IPS DF 4.7 (cell line): Measurements from ENCODE around the gene PHKA2.

Source experiments
- DNase-seq: peaks from one replicate; pipeline ENCODE4 v3.0.0-alpha.2; 2013; ENCODE audit warnings: low spot score; ENCODE audit errors: extremely low read depth

Gene PHKA2

DNA sequence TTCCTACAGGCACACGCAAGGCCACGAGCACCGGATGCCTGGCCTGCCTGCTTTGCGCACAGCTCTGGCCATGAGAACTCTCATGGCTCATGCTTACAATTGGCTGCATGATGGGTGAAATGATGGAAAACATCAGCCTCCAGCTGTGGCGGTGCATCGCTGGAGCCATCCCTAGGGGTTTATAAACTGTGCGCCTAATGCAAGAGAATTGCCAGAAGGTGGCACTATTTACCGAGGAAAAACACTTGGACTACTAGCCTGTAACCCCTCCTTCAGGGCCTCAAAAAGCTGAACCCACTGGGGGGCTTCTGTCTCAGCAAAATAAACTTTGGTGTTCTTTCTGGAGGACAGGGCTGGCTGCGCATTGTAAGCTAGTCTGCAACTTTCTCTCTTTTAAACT lies 51.9 kb downstream of the PHKA2 start:
- no peak for DNase-seq

DNA sequence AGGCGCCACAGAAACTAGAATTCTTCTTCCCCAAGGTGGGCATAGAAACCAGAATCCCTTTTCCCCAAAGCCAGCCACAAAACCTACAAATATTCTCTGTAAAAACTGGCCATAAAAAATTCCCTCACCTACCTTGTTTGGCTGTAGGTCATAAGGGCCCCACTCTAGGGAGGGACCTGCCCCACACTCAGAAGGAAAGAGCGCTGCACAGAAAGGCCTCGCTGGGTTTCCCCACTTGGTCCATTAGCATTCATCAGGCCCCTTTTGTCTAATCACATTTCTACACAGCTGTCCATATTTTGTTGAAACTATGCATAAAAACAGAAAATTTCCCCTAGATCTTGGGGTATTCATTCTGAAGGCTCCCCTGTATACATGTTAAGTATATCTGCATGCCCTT lies 54.1 kb downstream of the PHKA2 start:
- no peak for DNase-seq

DNA sequence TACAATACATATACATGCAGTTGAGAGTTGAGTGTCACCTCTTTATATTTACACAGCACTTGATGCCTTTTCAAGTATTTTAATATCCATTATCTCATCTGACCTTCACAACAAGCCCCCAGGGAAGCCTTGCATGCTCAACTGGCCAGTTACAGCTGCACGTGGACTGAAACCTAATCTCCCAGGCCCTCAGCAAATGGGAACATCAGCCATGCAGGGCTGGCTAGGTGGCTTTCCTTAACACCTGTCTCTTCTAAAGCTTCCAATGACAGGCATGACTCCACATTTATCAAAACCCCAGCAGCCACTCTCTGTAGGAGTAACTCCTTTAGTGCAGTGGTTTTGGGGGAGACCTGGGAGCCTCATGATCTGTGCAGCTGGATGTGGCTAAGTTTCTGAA lies 56.4 kb downstream of the PHKA2 start:
- DNase-seq, result no peak

DNA sequence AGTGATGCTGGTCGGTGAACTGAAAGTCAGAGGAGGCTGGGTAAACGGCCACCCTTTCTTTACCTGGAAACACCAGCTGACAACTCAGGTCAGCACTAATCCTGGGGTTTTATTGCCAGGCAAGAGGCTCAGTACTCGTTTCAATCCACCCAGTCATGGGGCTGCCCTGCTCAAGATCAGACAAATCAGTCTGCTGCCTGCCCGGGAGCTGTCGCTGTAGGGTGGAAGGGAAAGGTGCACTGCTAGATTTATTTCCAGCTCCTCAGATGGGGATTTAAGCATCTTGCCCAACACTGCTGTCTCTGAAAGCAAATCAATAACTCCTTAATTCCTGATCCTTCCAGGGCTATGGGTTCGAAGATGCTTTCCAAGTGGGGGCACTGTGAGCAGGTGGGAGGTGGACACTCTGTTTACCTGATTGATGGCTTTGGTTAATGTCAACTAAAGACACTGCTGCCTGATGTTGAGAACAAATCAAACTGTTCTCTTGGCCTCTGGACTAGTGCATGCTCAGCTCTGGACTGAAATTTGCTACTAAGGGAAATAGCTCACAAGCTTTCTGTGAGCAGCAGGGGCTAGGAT lies 59.3 kb downstream of the PHKA2 start:
- DNase-seq, result no peak

DNA sequence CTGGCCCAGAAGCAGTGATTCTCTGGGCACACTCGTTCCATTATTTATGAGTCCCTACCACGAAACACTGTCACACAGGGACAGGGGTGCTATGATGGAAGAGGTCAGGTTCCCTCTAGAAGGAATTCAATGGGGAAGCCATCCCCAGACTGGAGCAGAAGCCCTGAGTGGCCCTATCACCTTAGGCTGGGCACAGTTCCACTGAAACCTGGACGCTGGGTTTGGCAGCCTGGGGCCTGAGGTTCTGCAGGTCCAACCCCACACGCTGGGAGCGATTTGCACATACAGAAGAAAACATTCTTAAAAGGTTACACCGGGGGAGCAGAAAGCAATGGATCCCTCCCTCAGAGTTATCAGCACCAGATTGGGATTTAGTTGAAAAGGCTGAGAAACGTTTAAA lies 63.3 kb downstream of the PHKA2 start:
- no peak for DNase-seq

DNA sequence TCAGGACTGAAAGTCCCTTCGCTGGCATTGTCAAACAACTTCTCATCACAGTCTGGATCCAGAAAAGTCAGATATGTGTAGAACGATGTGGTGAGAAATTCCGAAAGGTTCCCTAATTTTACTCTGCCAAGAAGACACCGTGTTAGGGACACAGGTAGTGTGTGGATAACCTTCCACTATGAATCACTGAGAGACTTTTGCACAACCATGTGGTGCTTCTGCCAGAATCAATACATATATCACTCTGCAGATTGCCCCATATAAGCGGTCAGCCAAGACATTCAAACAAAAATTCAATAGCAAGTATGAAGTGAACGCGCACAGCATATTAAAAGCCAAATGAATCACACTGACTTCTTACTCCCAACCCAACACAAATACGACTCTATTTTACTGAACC lies 63.8 kb downstream of the PHKA2 start:
- no peak for DNase-seq

DNA sequence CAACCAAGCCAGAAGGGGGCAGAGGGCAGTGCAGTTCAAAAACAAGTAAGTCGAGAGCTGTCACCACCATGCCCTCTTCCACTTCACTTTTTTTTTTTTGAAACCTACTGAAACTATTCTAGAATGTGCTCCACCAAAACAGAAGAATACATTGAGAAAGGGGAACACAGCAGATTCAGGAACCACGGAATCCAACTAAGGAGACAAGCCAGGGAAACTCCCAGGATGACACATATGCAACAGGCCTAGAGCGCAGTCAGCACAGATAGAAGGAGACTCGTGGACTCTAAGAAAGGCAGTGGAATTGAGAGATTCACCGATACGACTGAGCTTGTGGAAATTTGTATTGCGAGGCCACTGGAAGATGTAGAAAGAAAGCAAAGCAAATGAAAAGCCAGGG lies 66.1 kb downstream of the PHKA2 start:
- no peak for DNase-seq

DNA sequence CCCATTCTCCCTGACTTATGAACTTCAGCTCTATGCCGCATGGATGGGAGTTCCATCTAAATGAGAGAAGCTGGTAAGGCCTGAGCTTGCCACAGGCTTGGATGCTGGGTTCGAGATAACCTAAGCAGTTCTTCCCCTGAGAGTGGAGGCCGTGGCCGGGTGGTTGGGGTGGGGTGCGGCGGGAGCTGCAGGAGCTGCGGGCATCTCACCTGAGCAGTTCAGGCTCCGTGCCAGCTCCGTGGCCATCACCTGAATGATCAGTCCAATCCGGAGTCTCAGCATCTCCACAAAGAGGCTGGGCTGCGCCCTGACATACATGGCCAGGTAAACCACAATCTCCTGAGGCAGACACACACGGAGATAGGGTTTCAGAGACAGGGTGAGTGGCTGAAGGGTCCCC lies 77.6 kb downstream of the PHKA2 start:
- no peak for DNase-seq

DNA sequence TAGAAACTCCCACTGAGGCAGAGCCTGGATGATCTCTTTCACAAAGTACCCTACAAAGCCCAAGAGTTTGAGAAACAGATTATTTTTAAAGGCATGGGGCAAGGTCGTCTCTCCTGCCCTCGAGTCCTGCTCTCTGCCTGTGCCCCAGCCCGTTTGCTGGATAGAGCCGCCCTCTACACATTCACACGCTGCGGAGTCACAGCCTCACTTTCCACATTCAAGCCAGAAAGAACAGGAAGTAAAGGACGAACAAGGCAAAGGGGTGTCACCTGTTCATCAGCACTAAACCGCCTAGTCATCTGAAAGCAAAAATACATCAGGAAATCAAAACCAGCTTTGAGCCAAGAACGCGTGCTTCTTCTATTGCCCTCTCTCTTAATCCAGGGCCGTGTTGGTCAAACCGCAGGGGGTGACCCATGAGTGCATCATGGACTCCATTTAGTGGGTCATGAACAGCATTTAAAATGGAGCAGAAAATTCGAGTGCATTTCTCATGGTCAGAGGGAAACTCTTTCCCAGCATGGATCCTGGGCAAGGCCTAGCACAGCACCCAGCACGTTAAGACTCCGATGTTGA lies 83.4 kb downstream of the PHKA2 start:
- no peak for DNase-seq

DNA sequence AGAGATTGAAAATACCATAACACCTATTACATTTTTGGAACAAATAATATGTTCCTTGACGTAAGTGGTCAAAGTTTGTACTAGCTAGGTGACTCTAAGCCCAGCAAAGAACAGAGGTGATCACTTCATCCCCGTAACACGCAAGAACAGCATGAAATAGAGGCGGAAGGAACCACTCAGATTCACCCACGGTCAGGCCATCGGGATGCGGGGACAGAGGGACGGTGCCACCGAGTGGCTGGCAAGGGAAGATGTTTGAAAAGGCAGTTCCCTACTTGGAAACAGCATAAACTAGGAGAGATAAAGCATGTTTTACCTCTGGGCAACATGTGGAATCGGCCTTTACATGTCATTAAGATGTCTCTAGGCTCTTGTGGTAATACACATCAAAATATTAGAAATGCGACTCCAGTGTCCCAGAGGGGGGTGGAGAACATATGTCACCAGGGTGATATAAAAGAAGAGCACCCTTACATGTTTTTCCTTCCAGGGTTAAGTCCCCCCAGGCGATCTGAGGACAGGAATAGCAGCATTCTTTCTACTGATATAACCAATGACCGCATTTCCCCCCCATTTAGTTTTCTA lies 84.0 kb downstream of the PHKA2 start:
- no peak for DNase-seq

DNA sequence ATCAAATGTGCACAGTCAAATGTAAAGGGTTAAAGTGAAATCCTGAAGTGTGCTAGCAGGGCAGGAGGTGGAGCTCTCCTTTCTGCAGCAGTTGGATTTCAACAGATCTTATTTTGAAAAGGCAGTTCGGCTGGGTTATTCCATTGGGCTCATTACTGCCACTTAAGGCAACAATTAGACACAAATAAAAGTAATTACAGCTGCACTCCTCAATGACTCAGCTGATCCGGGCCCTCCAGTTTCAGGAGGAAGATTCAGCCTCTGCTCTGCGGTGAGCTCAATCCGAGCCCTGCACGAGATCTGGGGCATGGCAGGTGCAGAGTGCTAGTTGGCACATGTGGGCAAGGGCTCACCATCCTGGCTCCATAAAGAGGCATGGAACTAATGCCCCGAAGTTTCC lies 85.4 kb downstream of the PHKA2 start:
- no peak for DNase-seq

DNA sequence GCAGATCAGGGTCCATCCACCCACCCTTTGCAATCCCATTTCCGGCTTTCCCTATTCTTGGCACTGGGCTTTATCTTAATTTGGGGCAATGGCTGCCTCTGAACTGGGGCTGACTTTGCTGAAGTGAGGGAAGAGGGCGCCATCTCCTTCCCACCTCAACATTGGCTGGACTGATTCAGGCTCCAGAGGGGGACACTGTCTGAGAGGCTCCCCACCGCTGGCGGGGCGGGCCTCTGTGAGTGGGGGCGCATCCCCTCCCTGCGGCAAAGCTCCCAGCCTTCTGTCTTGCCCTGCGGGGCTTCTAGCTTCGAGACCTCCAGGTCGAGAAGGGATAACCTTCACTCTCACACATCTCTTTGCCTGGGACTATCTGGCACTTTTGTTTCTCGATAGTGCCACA lies 85.8 kb downstream of the PHKA2 start:
- DNase-seq, result no peak

DNA sequence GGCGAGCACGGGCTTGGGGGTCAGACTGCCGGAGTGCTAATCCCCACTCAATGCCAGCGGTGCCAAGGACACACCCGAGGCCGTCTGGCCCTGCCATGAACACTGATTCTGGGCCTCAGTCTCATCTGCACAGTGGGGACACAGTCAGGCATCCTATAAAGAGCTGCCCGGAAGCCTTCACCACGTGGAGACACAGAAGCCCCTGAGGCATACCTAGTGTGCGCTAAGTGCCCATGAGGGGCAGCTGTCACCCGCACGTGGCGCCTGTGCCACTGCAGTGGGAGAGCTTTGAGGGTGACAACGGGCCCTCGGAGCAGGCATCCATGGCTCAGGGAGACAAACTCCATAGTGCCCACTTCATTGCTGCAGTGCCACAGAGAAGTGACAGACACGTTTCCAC lies 86.3 kb downstream of the PHKA2 start:
- no peak for DNase-seq

DNA sequence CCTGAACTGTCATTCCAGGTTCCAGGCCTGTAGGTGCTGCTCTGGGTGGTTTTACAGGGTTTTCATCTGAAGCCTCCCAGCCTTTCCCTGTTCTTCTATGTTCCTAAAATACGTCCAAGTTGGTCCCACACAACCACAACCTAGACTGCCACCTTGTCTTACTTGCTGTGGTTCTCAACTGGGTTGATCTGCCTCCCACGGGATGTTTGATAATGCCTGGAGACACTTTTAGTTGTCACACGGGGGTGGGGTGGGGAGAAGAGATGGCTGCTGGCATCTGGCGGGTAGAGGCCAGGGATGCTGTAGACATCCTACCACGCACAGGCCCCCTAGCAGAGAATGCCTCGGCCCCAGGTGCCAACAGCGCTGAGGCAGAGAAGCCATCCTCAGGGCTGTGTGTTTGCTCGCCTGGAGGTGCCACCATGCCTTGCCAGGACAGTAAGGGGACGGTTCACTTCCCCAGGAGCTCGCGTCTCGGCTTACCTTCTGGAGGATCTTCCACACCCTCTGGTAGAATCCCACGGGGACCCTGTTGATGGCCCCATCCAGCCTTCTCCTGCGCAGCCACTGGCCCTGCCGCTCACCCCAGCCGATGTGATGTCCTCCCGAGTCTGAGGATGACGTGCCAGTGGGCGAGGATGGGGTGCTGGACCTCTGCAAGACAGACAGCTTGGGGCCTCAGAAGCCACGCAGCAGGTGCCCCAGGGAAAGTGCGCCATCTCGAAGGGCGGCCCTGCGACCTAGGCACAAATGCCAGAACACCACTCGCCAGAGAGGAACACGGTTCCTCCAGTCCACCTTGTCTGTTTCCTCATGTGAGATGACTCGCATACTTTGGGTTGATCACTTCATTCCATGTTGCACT lies 87.0 kb downstream of the PHKA2 start:
- DNase-seq, result no peak

DNA sequence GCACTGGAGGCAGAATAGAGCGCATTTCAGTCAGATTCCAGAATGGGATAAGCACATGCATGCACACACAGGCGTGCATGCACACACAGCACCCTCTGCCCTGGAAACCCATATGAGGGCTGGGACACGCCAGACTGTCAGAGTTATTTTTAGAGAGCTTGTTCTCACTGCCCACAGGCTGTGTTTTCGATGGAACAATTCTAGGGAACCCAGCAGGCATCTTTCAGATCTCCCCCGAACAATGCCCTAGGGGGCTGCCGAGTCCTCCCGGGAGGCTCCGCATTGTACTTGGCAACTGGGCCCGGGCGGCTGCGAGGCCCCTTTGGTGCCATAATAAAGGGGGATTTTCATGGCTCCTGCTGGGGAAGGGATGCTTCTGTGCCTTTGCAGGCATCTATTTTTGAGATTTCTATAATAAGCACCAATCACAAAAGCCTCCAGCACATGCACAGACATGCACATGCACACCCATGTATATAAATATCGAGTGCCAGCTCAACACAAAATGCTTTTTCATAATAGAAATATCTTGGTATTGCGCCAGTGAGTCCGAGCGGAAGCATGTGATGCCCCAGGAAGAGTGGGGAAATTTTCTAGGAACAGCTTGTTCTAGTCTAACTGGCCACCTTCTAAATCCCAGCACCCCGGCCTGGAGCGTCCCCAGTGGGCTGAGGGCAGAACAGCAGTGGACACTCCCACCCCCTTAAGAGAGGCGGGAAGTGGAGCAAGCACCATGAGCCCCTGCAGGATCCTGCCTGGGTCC lies 88.5 kb downstream of the PHKA2 start:
- no peak for DNase-seq

DNA sequence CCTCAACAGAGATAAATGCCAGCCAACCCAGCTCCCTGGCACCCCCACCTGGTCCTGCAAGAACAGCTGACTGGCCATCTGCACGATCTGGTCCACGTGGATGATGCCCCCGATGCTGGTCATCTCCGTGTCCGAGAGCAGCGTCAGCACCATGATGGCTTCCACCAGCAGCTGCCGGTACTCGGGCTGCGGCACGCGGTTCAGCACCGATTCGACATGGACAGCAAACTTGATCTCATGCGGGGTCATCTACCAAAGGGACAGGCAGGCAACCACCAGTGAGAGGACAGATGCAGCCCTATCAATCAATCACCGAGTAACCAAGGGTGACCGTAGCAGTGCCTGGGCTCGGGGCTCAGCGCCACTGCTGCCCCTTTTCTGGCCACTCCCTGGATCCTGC lies 89.8 kb downstream of the PHKA2 start:
- no peak for DNase-seq

DNA sequence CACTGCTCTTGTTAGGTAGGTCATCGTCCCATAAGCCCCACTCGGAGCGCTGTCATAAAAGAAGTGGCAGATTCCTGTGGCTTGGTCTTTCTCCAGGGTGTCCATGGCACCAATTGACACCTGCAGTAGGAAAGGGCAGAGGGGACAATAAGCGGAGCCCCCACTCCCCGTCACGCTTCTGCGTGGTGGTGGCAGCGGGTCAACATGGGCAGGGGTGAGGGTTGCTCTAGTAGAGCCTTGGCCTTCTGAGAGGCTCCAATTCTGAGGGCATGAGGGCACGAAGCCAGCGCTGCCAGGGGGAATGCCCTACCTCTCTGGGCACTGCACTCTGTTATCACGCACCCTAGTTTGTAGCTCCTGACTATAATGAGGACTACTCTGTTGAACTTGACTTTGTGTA lies 90.4 kb downstream of the PHKA2 start:
- no peak for DNase-seq

DNA sequence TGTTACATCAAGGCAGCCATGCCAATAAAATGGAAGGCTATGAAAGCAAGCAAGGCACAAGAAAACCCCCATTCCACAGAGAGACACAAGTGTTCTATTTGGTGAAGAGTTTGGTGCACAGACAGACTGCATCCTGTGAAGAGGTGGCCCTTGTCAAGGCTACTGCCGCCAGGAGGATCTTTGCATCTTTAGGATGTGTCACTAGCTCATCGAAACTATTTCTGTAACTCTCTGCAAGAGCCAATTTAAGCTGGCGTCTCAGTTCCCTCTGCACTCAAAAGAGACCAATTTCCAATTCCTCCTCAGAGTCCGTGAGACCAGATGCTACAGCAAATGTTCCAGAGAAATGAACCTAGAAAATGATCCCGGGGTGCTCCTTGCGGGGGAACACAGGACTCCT lies 91.0 kb downstream of the PHKA2 start:
- DNase-seq, result no peak

DNA sequence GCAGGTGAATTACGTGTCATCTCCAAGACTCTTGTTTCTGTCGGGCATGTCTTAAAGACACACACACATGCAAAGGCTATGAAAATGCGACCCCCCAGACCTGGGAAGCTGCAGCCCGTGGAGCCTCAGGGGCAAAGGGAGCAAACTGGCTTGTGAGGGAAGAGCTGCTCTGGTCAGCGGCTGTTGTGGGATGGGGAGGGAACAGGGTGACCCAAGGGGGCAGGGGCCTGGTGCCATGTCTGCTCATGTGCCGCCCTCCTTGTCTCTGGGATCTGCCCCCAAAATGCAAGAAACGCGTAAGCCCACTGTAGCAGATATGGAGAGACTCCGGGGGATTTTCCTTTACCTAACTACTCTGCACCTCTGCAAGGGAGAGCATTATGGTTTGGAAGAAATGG lies 92.4 kb downstream of the PHKA2 start:
- DNase-seq, result no peak

DNA sequence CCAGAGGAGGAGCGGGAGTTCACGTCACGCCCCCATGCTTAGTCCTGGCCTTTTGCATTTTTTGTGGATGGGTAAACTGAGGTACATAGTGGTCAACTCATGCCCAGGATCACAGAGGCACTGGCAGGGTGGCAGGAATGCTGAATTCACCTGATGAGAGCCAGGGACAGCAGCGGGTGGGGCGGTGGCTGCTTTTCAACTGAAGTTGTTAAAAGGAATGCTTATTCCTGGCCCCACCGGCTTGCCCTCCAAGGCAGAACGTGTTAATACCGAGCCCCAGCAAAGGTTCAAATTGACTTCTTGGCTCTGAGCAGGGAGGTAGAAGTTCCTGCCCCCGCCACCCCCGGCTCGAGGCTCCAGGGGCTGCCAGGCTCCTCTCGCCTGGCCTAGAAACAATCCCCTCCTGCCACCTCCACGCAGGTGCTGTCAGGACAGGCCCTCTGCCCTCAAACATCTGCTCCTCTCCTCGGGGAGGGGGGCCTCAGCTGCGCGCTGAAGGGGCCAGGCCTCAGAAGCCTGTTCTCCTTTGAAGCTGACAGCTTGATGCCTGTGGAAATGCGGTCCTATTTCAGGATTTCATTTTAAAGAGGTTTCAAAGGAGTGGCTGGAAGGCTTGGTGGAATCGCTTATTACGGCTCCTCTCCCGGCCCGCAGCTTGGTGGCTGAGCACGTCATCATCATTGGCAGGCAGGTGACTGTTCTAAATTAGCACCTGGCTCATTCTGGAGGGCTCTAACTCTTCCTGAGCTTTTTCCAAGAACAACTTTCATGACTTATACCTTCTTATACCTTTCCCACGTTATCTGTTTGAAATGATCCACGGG lies 93.0 kb downstream of the PHKA2 start:
- no peak for DNase-seq

DNA sequence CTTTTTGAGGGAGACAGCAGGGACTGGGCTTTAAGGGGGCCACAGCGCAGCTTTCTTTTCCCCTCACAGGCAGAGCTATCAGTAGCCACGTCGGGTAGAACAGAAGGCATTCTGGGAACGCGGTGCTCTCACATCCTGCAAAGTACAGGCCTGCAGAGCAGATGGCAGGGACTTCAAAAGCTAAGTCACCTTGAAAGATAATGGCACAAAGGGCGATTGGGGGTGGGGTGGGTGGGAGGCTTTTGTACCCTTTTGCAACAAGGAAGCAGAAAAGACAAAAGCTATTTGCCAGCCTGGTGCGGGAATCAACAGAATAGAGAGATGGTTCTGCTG lies 93.9 kb downstream of the PHKA2 start:
- no peak for DNase-seq
